Measurements from ENCODE around the gene STARD3. TPM values are rescaled to one million over a fixed set of nuclear protein-coding genes. Genes with fewer than 3 reads are reported as not detected.
A peak's percentile ranks its signal among the peaks of the same experiment; 100 is the strongest.

STARD3 gene
- total RNA-seq, 4 donors from 2014 or later = 51.7 to 156 (median 83.9) TPM

DNA sequence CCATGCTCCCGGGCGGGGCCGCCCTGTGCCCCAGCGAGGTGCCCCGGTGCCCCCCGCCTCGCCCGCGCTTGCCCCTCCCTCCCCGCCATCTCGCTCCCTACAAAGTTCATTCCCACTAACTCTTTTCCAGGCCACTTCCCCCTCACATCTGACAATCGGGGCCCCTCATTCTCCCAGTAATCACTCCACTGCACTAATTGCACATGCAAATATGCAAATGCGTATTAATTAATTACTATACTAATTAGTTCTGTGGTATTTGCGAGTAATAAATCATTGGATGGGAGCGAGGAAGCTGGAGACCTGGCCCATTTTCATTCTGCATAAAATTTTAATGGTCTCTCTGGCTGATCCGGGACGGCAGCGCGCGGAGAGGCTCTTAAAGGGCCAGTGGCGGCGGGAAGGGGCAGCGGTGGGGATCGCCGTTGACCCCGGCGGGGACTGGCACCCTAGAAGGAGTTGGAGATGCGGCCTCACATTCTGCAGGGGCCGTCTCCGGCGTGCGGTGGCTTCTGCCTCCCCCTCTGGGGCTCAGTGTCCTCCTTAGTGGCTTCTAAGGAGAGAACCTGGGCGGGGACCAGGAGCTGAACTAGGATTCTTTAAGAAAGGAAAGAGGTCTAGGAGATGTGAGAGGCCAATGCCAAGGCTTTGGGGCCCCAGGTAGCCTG lies 18.6 kb upstream of the STARD3 start:
- Histone ChIP-seq H3K4me3 (peak overlapping the region; percentile 74), H3K27me3 (no peaks in the 10 kb centered on the region), H3K27ac (peak overlapping the region; percentile 70), H3K4me1 (peaks cover 25% of the 10 kb centered on the region), H3K36me3 (no peaks in the 10 kb centered on the region), H3K9me3 (no peaks in the 10 kb centered on the region)
- no peak for TF ChIP-seq EP300 (IDR thresholded peaks at IDR 0.05)
- no peak for TF ChIP-seq CTCF (IDR thresholded peaks at IDR 0.05)
- TF ChIP-seq POLR2A (IDR thresholded peaks at IDR 0.05) = no peak
- no peak for TF ChIP-seq POLR2AphosphoS5 (IDR thresholded peaks at IDR 0.05)
- WGBS = 3% methylated on average over 26 of the region's 33 CpGs
- DNase-seq (ENCODE audit: low spot score in 2 of 2) = no peak

DNA sequence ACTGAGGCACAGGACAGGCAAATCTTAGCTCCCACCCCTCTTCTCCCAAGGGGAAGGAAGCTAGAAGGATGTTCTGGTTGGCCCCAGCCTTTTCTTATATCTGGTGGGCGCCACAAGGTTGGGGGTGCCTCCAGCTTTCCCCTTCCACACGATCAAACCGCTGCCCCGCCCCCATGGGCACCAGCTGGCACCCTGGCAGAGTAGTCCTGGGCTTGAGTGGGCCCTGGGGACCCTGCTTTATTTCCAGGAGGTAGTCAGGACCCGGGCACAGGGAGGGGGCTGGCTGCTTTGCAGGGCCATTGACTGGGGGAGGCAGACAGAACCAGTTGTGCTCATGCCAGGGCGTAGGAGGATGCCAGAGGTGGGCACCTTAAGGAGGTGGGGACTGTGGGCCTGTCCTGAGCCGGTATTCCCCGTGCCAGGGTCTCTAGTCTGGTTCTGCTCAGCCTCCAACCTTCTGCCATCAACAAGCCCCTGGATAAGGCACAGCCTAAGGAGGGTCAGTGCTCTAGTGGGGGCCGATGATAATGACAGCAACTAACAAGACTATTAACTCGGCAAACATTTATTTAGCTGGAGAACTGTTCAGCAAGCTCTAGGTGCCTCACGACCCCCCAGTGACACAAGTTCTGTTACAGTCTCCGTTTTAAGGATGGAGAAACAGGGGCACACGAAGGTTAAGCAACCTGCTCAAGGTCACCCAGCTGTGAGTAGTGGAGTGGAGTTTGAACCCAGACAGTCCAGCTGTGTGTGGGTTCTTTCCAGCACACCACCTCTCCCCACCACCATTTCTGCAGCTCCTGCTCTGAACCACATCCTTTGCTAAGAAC lies 17.8 kb upstream of the STARD3 start:
- Histone ChIP-seq H3K27me3 (peaks cover 4% of the 10 kb centered on the region), H3K36me3 (no peaks in the 10 kb centered on the region), H3K9me3 (no peaks in the 10 kb centered on the region), H3K4me3 (peak overlapping the region; percentile 74), H3K27ac (no peak overlapping the region), H3K4me1 (peaks cover 32% of the 10 kb centered on the region)
- no peak for DNase-seq (ENCODE audit: low spot score in 2 of 2)
- 71% methylated on average over 6 of the region's 13 CpGs for WGBS
- no peak for TF ChIP-seq EP300 (IDR thresholded peaks at IDR 0.05)
- TF ChIP-seq POLR2AphosphoS5 (IDR thresholded peaks at IDR 0.05) = no peak

DNA sequence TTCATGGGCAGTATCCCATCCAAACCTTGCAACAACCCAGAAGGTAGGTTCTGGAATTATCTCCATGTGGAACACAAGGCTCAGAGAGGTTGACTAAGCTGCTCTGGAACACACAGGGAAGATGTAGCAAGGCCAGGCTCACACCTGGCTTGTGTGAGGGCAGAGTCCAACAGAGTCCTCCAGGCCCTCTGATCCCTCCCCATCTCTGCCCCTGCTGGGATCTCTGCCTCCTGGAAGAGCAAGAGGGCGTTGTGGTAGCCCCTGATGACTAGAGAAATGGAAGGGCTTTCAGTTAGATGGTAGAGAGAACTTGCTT lies 17.2 kb upstream of the STARD3 start:
- no peak for DNase-seq (ENCODE audit: low spot score in 2 of 2)
- WGBS = no CpG with 5 or more reads among the region's 1 CpG
- Histone ChIP-seq H3K27me3 (peaks cover 7% of the 10 kb centered on the region), H3K27ac (no peak overlapping the region), H3K4me3 (no peak overlapping the region), H3K4me1 (peaks cover 38% of the 10 kb centered on the region), H3K36me3 (no peaks in the 10 kb centered on the region), H3K9me3 (no peaks in the 10 kb centered on the region)
- no peak for TF ChIP-seq POLR2AphosphoS5 (IDR thresholded peaks at IDR 0.05)
- no peak for TF ChIP-seq EP300 (IDR thresholded peaks at IDR 0.05)
- no peak for TF ChIP-seq POLR2A (IDR thresholded peaks at IDR 0.05)
- no peak for TF ChIP-seq CTCF (IDR thresholded peaks at IDR 0.05)

- H3K36me3 ChIP-seq = no peaks in the 10 kb centered on the region
- no peak overlapping the region for H3K4me3 ChIP-seq
- peaks cover 27% of the 10 kb centered on the region for H3K27me3 ChIP-seq
- H3K9me3 ChIP-seq = no peaks in the 10 kb centered on the region
- WGBS = 8% methylated on average over 22 of the region's 26 CpGs
- peaks cover 58% of the 10 kb centered on the region for H3K4me1 ChIP-seq
- TF ChIP-seq CTCF (IDR thresholded peaks at IDR 0.05) (peak; percentile 98 to 100), POLR2AphosphoS5 (IDR thresholded peaks at IDR 0.05) (peak in 1 of 3 donors; percentile 40), EP300 (IDR thresholded peaks at IDR 0.05) (no peak)
- peak; percentile 94 to 95 for DNase-seq (ENCODE audit: low spot score in 2 of 2)
- no peak overlapping the region for H3K27ac ChIP-seq
These were observed 15.2 kb upstream of the STARD3 start for GRCh38 chr17:39621523-39622379.

- DNase-seq (ENCODE audit: low spot score in 2 of 2) = no peak
- no peaks in the 10 kb centered on the region for H3K9me3 ChIP-seq
- no peak for TF ChIP-seq POLR2AphosphoS5 (IDR thresholded peaks at IDR 0.05)
- no peak for TF ChIP-seq POLR2A (IDR thresholded peaks at IDR 0.05)
- no peak for TF ChIP-seq EP300 (IDR thresholded peaks at IDR 0.05)
- TF ChIP-seq CTCF (IDR thresholded peaks at IDR 0.05) = no peak
- peaks cover 62% of the 10 kb centered on the region for H3K4me1 ChIP-seq
- peaks cover 35% of the 10 kb centered on the region for H3K27me3 ChIP-seq
- WGBS = 59% methylated on average over 15 of the region's 16 CpGs
- no peaks in the 10 kb centered on the region for H3K36me3 ChIP-seq
- H3K4me3 ChIP-seq = no peak overlapping the region
- H3K27ac ChIP-seq = no peak overlapping the region
These were observed 14.5 kb upstream of the STARD3 start for GRCh38 chr17:39622380-39623006.
